Keratinocyte (primary cell): Measurements from ENCODE around the gene NTHL1. TPM values are rescaled to one million over a fixed set of nuclear protein-coding genes. Genes with fewer than 3 reads are reported as not detected.

Source experiments
- DNase-seq: peaks from one replicate; pipeline ENCODE4 v3.0.0-alpha.2; 2011; ENCODE audit warnings: low read depth, missing footprints, low spot score
- FAIRE-seq: peaks from 2 replicates; lab custom pipeline; 2011; peaks lifted over from hg19 to GRCh38; lab: Jason Lieb, UNC
- H2AFZ ChIP-seq: 2 replicates; pipeline ENCODE4 v1.6.0; 2012; ENCODE audit warnings: low read length, control low read depth, inconsistent platforms; ENCODE audit not compliant: control insufficient read depth
- H3K27ac ChIP-seq: 2 replicates; pipeline ENCODE4 v1.5.1; 2011; ENCODE audit warnings: low read length; ENCODE audit not compliant: control insufficient read depth, insufficient read depth
- H3K27me3 ChIP-seq: 3 replicates; pipeline ENCODE4 v1.6.0; 2011; ENCODE audit warnings: low read length; ENCODE audit not compliant: control insufficient read depth, insufficient read depth; ENCODE audit errors: extremely low read depth
- H3K36me3 ChIP-seq, 2 experiments: 2 replicates in 1 of 2; 3 replicates in 1 of 2; pipeline ENCODE4 v1.5.1; 2011; ENCODE audit warnings: low read length in 2 of 2, mild to moderate bottlenecking in 1 of 2; ENCODE audit not compliant: control insufficient read depth in 2 of 2, insufficient read depth in 2 of 2; ENCODE audit errors: extremely low read depth in 1 of 2
- H3K4me1 ChIP-seq: 3 replicates; pipeline ENCODE4 v1.5.1; 2011; ENCODE audit warnings: low read length; ENCODE audit not compliant: control insufficient read depth, insufficient read depth; ENCODE audit errors: extremely low read depth
- H3K4me2 ChIP-seq: 3 replicates; pipeline ENCODE4 v1.6.0; 2011; ENCODE audit warnings: low read depth, low read length; ENCODE audit not compliant: control insufficient read depth, insufficient read depth; ENCODE audit errors: extremely low read depth
- H3K4me3 ChIP-seq, 3 experiments: fragments of 200-600 bp in 1 of 3; sonication (generic) in 1 of 3; 2 replicates in 2 of 3; 3 replicates in 1 of 3; pipeline ENCODE4 v1.5.1; 2011 to 2016; ENCODE audit warnings: low read length in 3 of 3, mild to moderate bottlenecking in 3 of 3, control low read depth in 2 of 3, inconsistent platforms in 1 of 3, low read depth in 1 of 3, mixed read lengths in 1 of 3, mixed run types in 1 of 3, moderate library complexity in 1 of 3; ENCODE audit not compliant: control insufficient read depth in 2 of 3, insufficient read depth in 2 of 3; ENCODE audit errors: extremely low read depth in 1 of 3
- H3K79me2 ChIP-seq: 2 replicates; pipeline ENCODE4 v1.6.0; 2012; ENCODE audit warnings: low read length; ENCODE audit not compliant: control insufficient read depth, insufficient read depth
- H3K9ac ChIP-seq: 3 replicates; pipeline ENCODE4 v1.6.0; 2011; ENCODE audit warnings: low read length; ENCODE audit not compliant: control insufficient read depth, insufficient read depth; ENCODE audit errors: extremely low read depth
- H3K9me1 ChIP-seq: 3 replicates; pipeline ENCODE4 v1.6.0; 2011; ENCODE audit warnings: low read length; ENCODE audit not compliant: control insufficient read depth, insufficient read depth; ENCODE audit errors: extremely low read depth
- H3K9me3 ChIP-seq: 2 replicates; pipeline ENCODE4 v1.5.1; 2012; ENCODE audit warnings: low read depth, low read length; ENCODE audit not compliant: control insufficient read depth
- H4K20me1 ChIP-seq: 3 replicates; pipeline ENCODE4 v1.6.0; 2011; ENCODE audit warnings: low read length; ENCODE audit not compliant: control insufficient read depth, insufficient read depth; ENCODE audit errors: extremely low read depth
- EZH2 ChIP-seq: IDR thresholded peaks from one replicate; pipeline ENCODE4 v1.6.1; 2012; ENCODE audit warnings: inconsistent platforms, mild to moderate bottlenecking, low read length, moderate library complexity
- dilution Hi-C: fragments of 300-500 bp; cut with MboI; formaldehyde crosslinking; loops from one replicate; pipeline ENCODE4 v1.7.0; 2020; ENCODE audit warnings: low sequenced_read_pairs; ENCODE audit not compliant: extremely low pct_ligation_motif_present
- polyA plus RNA-seq, 5 experiments: library from polyadenylated mRNA; depleted of rRNA in 3 of 5; stranded (reverse) in 3 of 5; stranded (forward) in 1 of 5; unstranded in 1 of 5; fragments of >200 nt; gene quantifications; 1 replicate in 1 of 5; 2 replicates in 3 of 5; 3 replicates in 1 of 5; pipeline versions ENCODE4 v1.2.1 to v1.2.3, GENCODE V29; 2011 to 2012; ENCODE audit warnings: missing spikeins in 2 of 5, low read depth in 1 of 5, low replicate concordance in 1 of 5
- TF ChIP-seq, protein P1 (sequence below), 3 experiments: IDR thresholded peaks in 1 of 3; conservative IDR thresholded peaks in 1 of 3; optimal IDR thresholded peaks in 1 of 3; 2 replicates in 2 of 3; 3 replicates in 1 of 3; pipeline versions ENCODE3 to v1.5.1; 2011; ENCODE audit warnings: low read length in 3 of 3, mild to moderate bottlenecking in 3 of 3, moderate library complexity in 2 of 3, control low read depth in 1 of 3, inconsistent platforms in 1 of 3; ENCODE audit not compliant: insufficient read depth in 2 of 3; ENCODE audit errors: extremely low read depth in 1 of 3

Gene NTHL1
- polyA plus RNA-seq, 1 donor (not counting 4 experiments of a cell fraction or from before 2014, with no cell fraction given) = 8.5 TPM

DNA sequence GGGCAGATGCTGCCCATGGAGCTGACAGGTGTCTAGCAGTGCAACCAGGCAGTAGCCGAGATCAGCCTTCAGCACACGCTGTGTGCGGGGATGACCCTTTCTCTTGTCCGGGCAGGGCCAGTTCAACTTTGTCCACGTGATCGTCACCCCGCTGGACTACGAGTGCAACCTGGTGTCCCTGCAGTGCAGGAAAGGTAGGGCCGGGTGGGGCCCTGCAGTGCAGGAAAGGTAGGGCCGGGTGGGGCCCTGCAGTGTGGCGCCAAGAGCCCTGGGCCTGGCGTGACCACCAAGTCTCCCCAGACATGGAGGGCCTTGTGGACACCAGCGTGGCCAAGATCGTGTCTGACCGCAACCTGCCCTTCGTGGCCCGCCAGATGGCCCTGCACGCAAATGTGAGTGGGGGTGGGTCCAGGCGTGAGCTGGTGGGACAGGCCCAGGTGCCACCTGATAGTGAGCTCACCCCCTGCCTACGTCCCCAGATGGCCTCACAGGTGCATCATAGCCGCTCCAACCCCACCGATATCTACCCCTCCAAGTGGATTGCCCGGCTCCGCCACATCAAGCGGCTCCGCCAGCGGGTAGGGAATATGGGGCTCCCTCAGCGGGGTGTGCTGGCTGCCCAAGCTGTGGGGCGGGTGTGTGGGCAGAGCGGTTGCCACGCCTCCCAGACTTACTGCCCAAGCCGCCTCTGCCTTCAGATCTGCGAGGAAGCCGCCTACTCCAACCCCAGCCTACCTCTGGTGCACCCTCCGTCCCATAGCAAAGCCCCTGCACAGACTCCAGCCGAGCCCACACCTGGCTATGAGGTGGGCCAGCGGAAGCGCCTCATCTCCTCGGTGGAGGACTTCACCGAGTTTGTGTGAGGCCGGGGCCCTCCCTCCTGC is 40.4 kb upstream of the NTHL1 start:
- Histone ChIP-seq H3K27ac (no peak overlapping the region), H4K20me1 (peaks cover 19% of the 10 kb centered on the region), H3K9me1 (no peaks in the 10 kb centered on the region), H3K9me3 (no peaks in the 10 kb centered on the region), H3K36me3 (peaks cover 24 to 40% of the 10 kb centered on the region in 2 experiments), H3K79me2 (no peaks in the 10 kb centered on the region), H3K4me3 (no peak overlapping the region), H3K27me3 (no peaks in the 10 kb centered on the region), H3K4me2 (no peak overlapping the region), H3K4me1 (peaks cover 29% of the 10 kb centered on the region), H2AFZ (no peak overlapping the region), H3K9ac (no peak overlapping the region)
- FAIRE-seq (no peak), DNase-seq (no peak)
- TF ChIP-seq EZH2 = no peak
- TF ChIP-seq, protein P1, sequence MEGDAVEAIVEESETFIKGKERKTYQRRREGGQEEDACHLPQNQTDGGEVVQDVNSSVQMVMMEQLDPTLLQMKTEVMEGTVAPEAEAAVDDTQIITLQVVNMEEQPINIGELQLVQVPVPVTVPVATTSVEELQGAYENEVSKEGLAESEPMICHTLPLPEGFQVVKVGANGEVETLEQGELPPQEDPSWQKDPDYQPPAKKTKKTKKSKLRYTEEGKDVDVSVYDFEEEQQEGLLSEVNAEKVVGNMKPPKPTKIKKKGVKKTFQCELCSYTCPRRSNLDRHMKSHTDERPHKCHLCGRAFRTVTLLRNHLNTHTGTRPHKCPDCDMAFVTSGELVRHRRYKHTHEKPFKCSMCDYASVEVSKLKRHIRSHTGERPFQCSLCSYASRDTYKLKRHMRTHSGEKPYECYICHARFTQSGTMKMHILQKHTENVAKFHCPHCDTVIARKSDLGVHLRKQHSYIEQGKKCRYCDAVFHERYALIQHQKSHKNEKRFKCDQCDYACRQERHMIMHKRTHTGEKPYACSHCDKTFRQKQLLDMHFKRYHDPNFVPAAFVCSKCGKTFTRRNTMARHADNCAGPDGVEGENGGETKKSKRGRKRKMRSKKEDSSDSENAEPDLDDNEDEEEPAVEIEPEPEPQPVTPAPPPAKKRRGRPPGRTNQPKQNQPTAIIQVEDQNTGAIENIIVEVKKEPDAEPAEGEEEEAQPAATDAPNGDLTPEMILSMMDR (optimal IDR thresholded peaks at IDR 0.05 in 1 of 3, IDR thresholded peaks at IDR 0.05 in 1 of 3, conservative IDR thresholded peaks at IDR 0.05 in 1 of 3; ENCODE audit: extremely low read depth in 1 of 3, insufficient read depth in 2 of 3, low read length in 3 of 3) = no peak
- dilution Hi-C loops = no loop called here

DNA sequence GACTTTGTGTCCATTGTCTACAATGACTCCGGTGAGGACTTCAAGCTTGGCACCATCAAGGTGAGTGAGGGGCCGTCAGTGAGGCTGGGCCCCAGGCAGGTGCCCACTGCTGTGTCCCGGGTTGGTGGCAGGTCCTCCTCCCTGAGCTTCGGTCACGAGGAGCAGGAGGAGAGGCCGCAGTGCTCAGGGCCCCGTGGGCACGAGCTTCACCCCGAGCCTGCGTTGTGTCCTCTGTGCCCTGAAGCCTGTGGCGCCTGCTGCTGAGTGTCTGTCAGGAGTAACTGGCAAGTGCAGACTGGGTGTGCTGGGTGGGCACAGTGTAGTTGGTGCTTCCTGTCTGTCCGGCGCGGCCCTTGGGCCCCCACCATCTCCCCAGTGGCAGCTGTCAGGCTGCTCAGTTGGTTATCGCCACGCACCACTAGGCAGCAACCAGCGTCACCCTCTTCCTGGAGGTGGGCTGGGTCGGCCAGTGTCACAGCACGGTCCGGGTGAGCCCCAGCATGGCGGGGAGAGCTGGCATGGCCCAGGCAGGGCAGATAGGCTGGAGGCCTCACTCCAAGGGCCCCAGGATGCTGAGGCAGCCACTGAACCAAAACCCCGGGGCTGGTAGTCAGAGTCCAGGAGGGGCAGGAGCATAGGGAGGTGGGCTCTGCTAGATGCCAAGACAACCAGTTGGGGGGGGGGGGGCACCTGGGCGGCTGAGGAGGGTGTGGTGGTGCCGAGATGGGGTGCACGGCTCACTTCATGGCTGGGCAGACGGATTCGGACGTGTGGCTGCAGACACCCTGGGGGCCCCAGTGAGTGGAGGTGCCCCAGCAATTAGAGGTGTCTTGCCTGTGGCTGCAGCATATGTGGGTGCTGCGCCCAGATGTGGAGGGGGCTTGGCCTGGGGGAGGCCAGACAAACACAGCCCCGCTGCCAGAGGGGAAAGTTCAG is 39.4 kb upstream of the NTHL1 start:
- FAIRE-seq = no peak
- Histone ChIP-seq H2AFZ (no peak overlapping the region), H3K36me3 (peaks cover 23 to 40% of the 10 kb centered on the region in 2 experiments), H3K27ac (no peak overlapping the region), H3K27me3 (no peaks in the 10 kb centered on the region), H3K4me2 (no peak overlapping the region), H3K79me2 (no peaks in the 10 kb centered on the region), H3K4me1 (peaks cover 23% of the 10 kb centered on the region), H4K20me1 (peaks cover 19% of the 10 kb centered on the region), H3K9ac (no peak overlapping the region), H3K9me1 (no peaks in the 10 kb centered on the region), H3K4me3 (no peak overlapping the region), H3K9me3 (no peaks in the 10 kb centered on the region)
- DNase-seq = no peak
- TF ChIP-seq EZH2 = no peak
- TF ChIP-seq, protein P1 (optimal IDR thresholded peaks at IDR 0.05 in 1 of 3, IDR thresholded peaks at IDR 0.05 in 1 of 3, conservative IDR thresholded peaks at IDR 0.05 in 1 of 3; ENCODE audit: extremely low read depth in 1 of 3, insufficient read depth in 2 of 3, low read length in 3 of 3) = no peak
- dilution Hi-C loops = no loop called here
